ENCODE data around the gene RELA.

Gene RELA

GRCh38 chr11:65613091-65613928 is 49.4 kb downstream of the RELA start:
- peak; percentile 55 for DNase-seq (ENCODE audit: low spot score)

GRCh38 chr11:65612691-65613090 is 50.0 kb downstream of the RELA start:
- no peak for DNase-seq (ENCODE audit: low spot score)

- DNase-seq (ENCODE audit: low spot score), result no peak
Measured at GRCh38 chr11:65611758-65612603, 50.7 kb downstream of the RELA start.

- DNase-seq (ENCODE audit: low spot score), result no peak
Measured at GRCh38 chr11:65611028-65611757, 51.5 kb downstream of the RELA start.

- no peak for DNase-seq (ENCODE audit: low spot score)
Measured at GRCh38 chr11:65610404-65610803, 52.3 kb downstream of the RELA start.

- no peak for DNase-seq (ENCODE audit: low spot score)
Measured at GRCh38 chr11:65609665-65610064, 53.1 kb downstream of the RELA start.

GRCh38 chr11:65609229-65609628 is 53.5 kb downstream of the RELA start:
- DNase-seq (ENCODE audit: low spot score), result no peak

GRCh38 chr11:65607614-65608426 is 54.9 kb downstream of the RELA start:
- no peak for DNase-seq (ENCODE audit: low spot score)

GRCh38 chr11:65606876-65607613 is 55.7 kb downstream of the RELA start:
- peak; percentile 95 for DNase-seq (ENCODE audit: low spot score)

- DNase-seq (ENCODE audit: low spot score), result no peak
Measured at GRCh38 chr11:65604258-65604657, 58.5 kb downstream of the RELA start.

All from cerebellar cortex (tissue), 1 donor.